HepG2 (cell line): Measurements from ENCODE around the gene VPS26A. TPM values are rescaled to one million over a fixed set of nuclear protein-coding genes. Genes with fewer than 3 reads are reported as not detected.
A peak's percentile ranks its signal among the peaks of the same experiment; 100 is the strongest.
"Not testable (repeated sequence)": the region's sequence is repeated elsewhere in the genome, so short reads cannot be mapped to it uniquely, and the experiment has no call there.

Experiments
- ATAC-seq: fragments of 200-7000 bp; cut with Tn5 transposase; 3 replicates; pipeline ENCODE4 v1.9.1; 2020; ENCODE audit warnings: mild to moderate bottlenecking, moderate library complexity
- BruUV-seq: library from RNA; stranded (reverse); fragments of 400-500 nt; replicated peaks from 2 replicates; lab custom pipeline; 2021; lab: Mats Ljungman, UMichigan
- CTCF ChIA-PET: fragments of 300-600 bp; formaldehyde crosslinking; extraction: SDS; loops from one replicate; lab custom pipeline; 2021; ENCODE audit warnings: low total read pairs, inconsistent platforms, low intra/inter-chr PET ratio; lab: Yijun Ruan, JAX
- POLR2A ChIA-PET: fragments of 350-600 bp; sonication (Branson Sonifier 250); formaldehyde crosslinking; loops from one replicate; lab custom pipeline; 2020; ENCODE audit warnings: antibody characterized with exemption, inconsistent platforms; lab: Yijun Ruan, JAX
- DNase-seq: peaks from one replicate; pipeline ENCODE4 v3.0.0-alpha.2; 2015; ENCODE audit warnings: low spot score
- FAIRE-seq: peaks from 3 replicates; lab custom pipeline; 2011; peaks lifted over from hg19 to GRCh38; lab: Jason Lieb, UNC
- H2AFZ ChIP-seq: one replicate; pipeline ENCODE4 v1.6.1; 2011; ENCODE audit warnings: low read length, inconsistent platforms
- H3K27ac ChIP-seq: fragments of 300-600 bp; 3 replicates; pipeline ENCODE4 v1.8.0; 2011; ENCODE audit warnings: mixed run types, mild to moderate bottlenecking, mixed read lengths, low read length, inconsistent platforms; ENCODE audit not compliant: insufficient read depth; ENCODE audit errors: extremely low read length
- H3K27me3 ChIP-seq, 2 experiments: fragments of 200-600 bp in 1 of 2; 2 replicates in 1 of 2; 3 replicates in 1 of 2; pipeline versions ENCODE4 v1.6.0 to v1.8.0; 2011; ENCODE audit warnings: low read length in 2 of 2, mild to moderate bottlenecking in 2 of 2, moderate library complexity in 2 of 2, inconsistent platforms in 1 of 2; ENCODE audit not compliant: insufficient read depth in 2 of 2, control insufficient read depth in 1 of 2
- H3K36me3 ChIP-seq, 2 experiments: fragments of 200-600 bp in 1 of 2; replicated peaks in 1 of 2; 2 replicates in 1 of 2; 3 replicates in 1 of 2; pipeline versions ENCODE4 v1.5.1 to v1.8.0; 2011; ENCODE audit warnings: low read length in 2 of 2, inconsistent platforms in 1 of 2; ENCODE audit not compliant: insufficient read depth in 2 of 2, control insufficient read depth in 1 of 2
- H3K4me1 ChIP-seq: 2 replicates; pipeline ENCODE4 v1.5.1; 2012; ENCODE audit warnings: low read length, inconsistent platforms; ENCODE audit not compliant: insufficient read depth
- H3K4me2 ChIP-seq: 2 replicates; pipeline ENCODE4 v1.6.0; 2011; ENCODE audit warnings: low read depth, low read length, inconsistent platforms
- H3K4me3 ChIP-seq, 3 experiments: fragments of 200-600 bp in 1 of 3; sonication (generic), shearing (Covaris generic) in 1 of 3; replicated peaks in 1 of 3; 2 replicates each; pipeline ENCODE4 v1.5.1; 2011 to 2016; ENCODE audit warnings: low read length in 3 of 3, inconsistent platforms in 2 of 3, low read depth in 2 of 3, mild to moderate bottlenecking in 2 of 3, control low read depth in 1 of 3, mixed read lengths in 1 of 3; ENCODE audit not compliant: insufficient read depth in 1 of 3
- H3K79me2 ChIP-seq: one replicate; pipeline ENCODE4 v1.6.1; 2011; ENCODE audit warnings: low read length, inconsistent platforms; ENCODE audit not compliant: insufficient read depth
- H3K9ac ChIP-seq: 2 replicates; pipeline ENCODE4 v1.6.0; 2011; ENCODE audit warnings: mild to moderate bottlenecking, low read depth, low read length, inconsistent platforms; ENCODE audit not compliant: insufficient read depth
- H3K9me3 ChIP-seq: 2 replicates; pipeline ENCODE4 v1.5.1; 2012; ENCODE audit warnings: mild to moderate bottlenecking, low read length
- H4K20me1 ChIP-seq: 2 replicates; pipeline ENCODE4 v1.6.0; 2011; ENCODE audit warnings: inconsistent platforms, mild to moderate bottlenecking, low read length, moderate library complexity; ENCODE audit not compliant: insufficient read depth
- NFYC ChIP-seq: IDR thresholded peaks from 2 replicates; pipeline ENCODE4 v1.6.1; 2016; ENCODE audit warnings: missing genetic modification reagents, missing compliant biosample characterization
- TEAD2 ChIP-seq: sonication (generic); formaldehyde crosslinking; IDR thresholded peaks from 2 replicates; pipeline ENCODE4 v1.9.0; 2021; ENCODE audit warnings: missing genetic modification reagents
- ZBTB42 ChIP-seq: sonication (generic); formaldehyde crosslinking; IDR thresholded peaks from 2 replicates; pipeline ENCODE4 v1.5.0; 2020; ENCODE audit warnings: mild to moderate bottlenecking, missing genetic modification reagents
- ZNF205 ChIP-seq: IDR thresholded peaks from 2 replicates; pipeline ENCODE4 v1.6.1; 2018; ENCODE audit warnings: missing biosample characterization, missing genetic modification reagents
- ZNF343 ChIP-seq: sonication (generic); formaldehyde crosslinking; IDR thresholded peaks from 2 replicates; pipeline ENCODE4 v1.4.0; 2020; ENCODE audit warnings: mild to moderate bottlenecking, missing genetic modification reagents
- WGBS: methylation state at CpG from one replicate; pipeline ENCODE4 v1.1.6; 2017; ENCODE audit warnings: low lambda C conversion rate; 5-methylcytosine and 5-hydroxymethylcytosine counted together
- in situ Hi-C: cut with HindIII; loops from 2 replicates; pipeline ENCODE4 v1.10.0; 2017; ENCODE audit warnings: low pct_unique_long_range_greater_than_20kb; ENCODE audit not compliant: extremely low pct_ligation_motif_present
- intact Hi-C: fragments of 100-400 bp; cut with micrococcal nuclease; formaldehyde crosslinking; loops from one replicate; pipeline ENCODE4 v1.10.0; 2022; ENCODE audit not compliant: unreplicated experiment
- polyA plus RNA-seq, 8 experiments: library from polyadenylated mRNA; depleted of rRNA in 3 of 8; stranded (reverse) in 7 of 8; unstranded in 1 of 8; fragments of >200 nt; fragmentation: Illumina TruSeq in 4 of 8; extraction: Trizol in 4 of 8; gene quantifications; 2 replicates each; pipeline versions ENCODE4 v1.2.1 to v1.2.3, GENCODE V29; 2011 to 2016; ENCODE audit warnings: low read depth in 4 of 8, missing spikeins in 1 of 8, mixed read lengths in 1 of 8; ENCODE audit not compliant: insufficient read depth in 1 of 8
- total RNA-seq, 5 experiments: library from RNA; depleted of rRNA; stranded (reverse); fragments of >200 nt; fragmentation: Illumina TruSeq; extraction: Trizol; gene quantifications; 2 replicates each; pipeline ENCODE4 v1.2.3, GENCODE V29; 2016; ENCODE audit warnings: low read depth in 1 of 5
- TF ChIP-seq, protein P1 (sequence below), 2 experiments: fragments of 450-650 bp in 1 of 2; sonication (generic) in 1 of 2; formaldehyde crosslinking in 1 of 2; IDR thresholded peaks; 2 replicates each; pipeline versions ENCODE4 v1.6.1 to v1.8.0; 2016 to 2022; ENCODE audit warnings: antibody characterized with exemption in 1 of 2, mild to moderate bottlenecking in 1 of 2, missing genetic modification reagents in 1 of 2
- TF ChIP-seq, protein P2 (sequence below): sonication (generic); formaldehyde crosslinking; conservative IDR thresholded peaks from 2 replicates; pipeline ENCODE4 v1.4.0; 2020; ENCODE audit warnings: missing genetic modification reagents

VPS26A gene
- total and polyA plus RNA-seq, 2 of the 13 experiments (the other 11 are each of a cell fraction or from before 2014, with no cell fraction given) = 12.9 to 32.6 TPM

DNA sequence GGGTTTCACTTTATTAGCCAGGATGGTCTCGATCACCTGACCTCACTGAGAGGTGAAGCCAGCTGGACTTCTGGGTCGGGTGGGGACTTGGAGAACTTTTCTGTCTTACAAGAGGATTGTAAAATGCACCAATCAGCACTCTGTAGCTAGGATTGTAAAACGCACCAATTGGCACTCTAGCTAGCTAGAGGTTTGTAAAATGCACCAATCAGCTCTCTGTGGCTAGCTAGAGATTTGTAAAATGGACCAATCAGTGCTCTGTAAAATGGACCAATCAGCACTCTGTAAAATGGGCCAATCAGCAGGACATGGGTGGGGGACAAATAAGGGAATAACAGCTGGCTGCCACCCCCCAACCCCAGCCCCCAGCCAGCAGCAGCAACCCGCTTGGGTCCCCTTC lies 51.3 kb downstream of the VPS26A start:
- BruUV-seq, DNase-seq, H3K9me3 ChIP-seq, H3K9ac ChIP-seq, H3K4me3 ChIP-seq, FAIRE-seq, H3K27ac ChIP-seq, H2AFZ ChIP-seq, H3K27me3 ChIP-seq, H3K4me2 ChIP-seq, ATAC-seq, CTCF ChIA-PET, H3K79me2 ChIP-seq, H3K36me3 ChIP-seq, H4K20me1 ChIP-seq, in situ Hi-C loops: not testable (repeated sequence)
- POLR2A ChIA-PET = interaction anchor here (0.5 kb wide), 1 partner anchor 878 kb away, joined by 3 read pairs; the partner anchor contains the start of gene MACROH2A2
- WGBS = 93% methylated on average over 3 of the region's 4 CpGs
- H3K4me1 ChIP-seq = peaks cover 14% of the 10 kb centered on the region
- TF ChIP-seq NFYC = 0 out of 2 replicates have a peak, but pooled peaks have one; percentile 15
- intact Hi-C loops = loop anchor here (5.0 to 10.0 kb wide), 2 partner anchors 51 to 188 kb away; partner anchors contain the start of genes KIFBP and VPS26A

DNA sequence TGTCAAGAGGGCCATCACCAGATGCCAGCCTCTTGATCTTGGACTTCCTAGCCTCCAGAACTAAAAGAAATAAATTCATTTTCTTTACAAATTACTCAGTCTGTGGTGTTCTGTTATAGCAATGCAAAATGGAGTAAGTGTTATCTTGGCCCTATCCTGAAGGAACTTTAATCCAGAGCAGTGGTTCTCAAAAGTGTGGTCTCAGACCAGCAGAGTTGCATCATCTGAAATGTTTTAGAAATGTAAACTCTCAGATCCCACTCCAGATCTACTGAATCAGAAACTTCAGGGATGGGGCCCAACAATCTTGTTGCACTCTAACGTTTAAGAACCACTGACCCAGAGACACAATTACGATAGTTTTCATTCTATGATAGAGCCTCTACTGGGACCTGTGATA lies 52.8 kb downstream of the VPS26A start:
- Histone ChIP-seq H3K4me3 (no peak overlapping the region), H3K4me2 (no peak overlapping the region), H3K9ac (no peak overlapping the region), H2AFZ (no peak overlapping the region), H3K27ac (no peak overlapping the region), H3K9me3 (no peaks in the 10 kb centered on the region), H3K79me2 (peaks cover 25% of the 10 kb centered on the region), H3K27me3 (no peaks in the 10 kb centered on the region; a peak in 1 of 5 replicates), H3K36me3 (peaks cover 0 to under 1% of the 10 kb centered on the region in 2 experiments; a peak in 2 of 5 replicates), H4K20me1 (no peaks in the 10 kb centered on the region), H3K4me1 (peaks cover 22% of the 10 kb centered on the region)
- WGBS = 89% methylated on average over 2 of the region's 2 CpGs
- FAIRE-seq = no peak
- intact Hi-C loops (loop anchor here (5.0 to 10.0 kb wide), 2 partner anchors 52 to 190 kb away; partner anchors contain the start of genes KIFBP and VPS26A), in situ Hi-C loops (no loop called here)
- ATAC-seq = no peak
- POLR2A ChIA-PET = no interaction called here
- CTCF ChIA-PET = no interaction called here
- BruUV-seq = no TSS peak
- no peak for DNase-seq
- TF ChIP-seq, protein P1, sequence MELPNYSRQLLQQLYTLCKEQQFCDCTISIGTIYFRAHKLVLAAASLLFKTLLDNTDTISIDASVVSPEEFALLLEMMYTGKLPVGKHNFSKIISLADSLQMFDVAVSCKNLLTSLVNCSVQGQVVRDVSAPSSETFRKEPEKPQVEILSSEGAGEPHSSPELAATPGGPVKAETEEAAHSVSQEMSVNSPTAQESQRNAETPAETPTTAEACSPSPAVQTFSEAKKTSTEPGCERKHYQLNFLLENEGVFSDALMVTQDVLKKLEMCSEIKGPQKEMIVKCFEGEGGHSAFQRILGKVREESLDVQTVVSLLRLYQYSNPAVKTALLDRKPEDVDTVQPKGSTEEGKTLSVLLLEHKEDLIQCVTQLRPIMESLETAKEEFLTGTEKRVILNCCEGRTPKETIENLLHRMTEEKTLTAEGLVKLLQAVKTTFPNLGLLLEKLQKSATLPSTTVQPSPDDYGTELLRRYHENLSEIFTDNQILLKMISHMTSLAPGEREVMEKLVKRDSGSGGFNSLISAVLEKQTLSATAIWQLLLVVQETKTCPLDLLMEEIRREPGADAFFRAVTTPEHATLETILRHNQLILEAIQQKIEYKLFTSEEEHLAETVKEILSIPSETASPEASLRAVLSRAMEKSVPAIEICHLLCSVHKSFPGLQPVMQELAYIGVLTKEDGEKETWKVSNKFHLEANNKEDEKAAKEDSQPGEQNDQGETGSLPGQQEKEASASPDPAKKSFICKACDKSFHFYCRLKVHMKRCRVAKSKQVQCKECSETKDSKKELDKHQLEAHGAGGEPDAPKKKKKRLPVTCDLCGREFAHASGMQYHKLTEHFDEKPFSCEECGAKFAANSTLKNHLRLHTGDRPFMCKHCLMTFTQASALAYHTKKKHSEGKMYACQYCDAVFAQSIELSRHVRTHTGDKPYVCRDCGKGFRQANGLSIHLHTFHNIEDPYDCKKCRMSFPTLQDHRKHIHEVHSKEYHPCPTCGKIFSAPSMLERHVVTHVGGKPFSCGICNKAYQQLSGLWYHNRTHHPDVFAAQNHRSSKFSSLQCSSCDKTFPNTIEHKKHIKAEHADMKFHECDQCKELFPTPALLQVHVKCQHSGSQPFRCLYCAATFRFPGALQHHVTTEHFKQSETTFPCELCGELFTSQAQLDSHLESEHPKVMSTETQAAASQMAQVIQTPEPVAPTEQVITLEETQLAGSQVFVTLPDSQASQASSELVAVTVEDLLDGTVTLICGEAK (IDR thresholded peaks at IDR 0.05) = no peak
- TF ChIP-seq, protein P1 (CRISPR knock-in tag; IDR thresholded peaks at IDR 0.05) = no peak
- TF ChIP-seq ZBTB42 = no peak
- TF ChIP-seq ZNF205 (CRISPR knock-in tag) = no peak
- TF ChIP-seq, protein P2, sequence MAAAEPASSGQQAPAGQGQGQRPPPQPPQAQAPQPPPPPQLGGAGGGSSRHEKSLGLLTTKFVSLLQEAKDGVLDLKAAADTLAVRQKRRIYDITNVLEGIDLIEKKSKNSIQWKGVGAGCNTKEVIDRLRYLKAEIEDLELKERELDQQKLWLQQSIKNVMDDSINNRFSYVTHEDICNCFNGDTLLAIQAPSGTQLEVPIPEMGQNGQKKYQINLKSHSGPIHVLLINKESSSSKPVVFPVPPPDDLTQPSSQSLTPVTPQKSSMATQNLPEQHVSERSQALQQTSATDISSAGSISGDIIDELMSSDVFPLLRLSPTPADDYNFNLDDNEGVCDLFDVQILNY (CRISPR knock-in tag) = no peak
- TF ChIP-seq ZNF343 (CRISPR knock-in tag) = no peak
- no peak for TF ChIP-seq TEAD2 (CRISPR knock-in tag)
